ENCODE measurements around the gene COL4A4. TPM values are rescaled to one million over a fixed set of nuclear protein-coding genes. Genes with fewer than 3 reads are reported as not detected.

COL4A4 gene
- total RNA-seq, 1 donor from 2014 or later: 20.5 TPM

GRCh38 chr2:227035711-227036367, 128.2 kb downstream of the COL4A4 start:
- no peak for DNase-seq (ENCODE audit: low spot score in 2 of 2)

GRCh38 chr2:227033471-227034148, 130.4 kb downstream of the COL4A4 start:
- no peak for DNase-seq (ENCODE audit: low spot score in 2 of 2)
- intact Hi-C loops (cut with DNase I): no loop called here
- Histone ChIP-seq H3K27ac (no peak overlapping the region), H3K9me3 (no peaks in the 10 kb centered on the region), H3K4me1 (no peaks in the 10 kb centered on the region), H3K36me3 (peaks cover 0 to 2% of the 10 kb centered on the region in 2 donors), H3K4me3 (no peak overlapping the region), H3K27me3 (no peaks in the 10 kb centered on the region)
- peak in 2 of 3 experiments; percentile 14 to 26 for TF ChIP-seq CTCF (IDR thresholded peaks at IDR 0.05)

More at GRCh38 chr2:227035711-227036367, 128.2 kb downstream of the COL4A4 start:
- Histone ChIP-seq H3K27ac (no peak overlapping the region), H3K4me3 (no peak overlapping the region), H3K4me1 (no peaks in the 10 kb centered on the region), H3K36me3 (no peaks in the 10 kb centered on the region), H3K27me3 (no peaks in the 10 kb centered on the region), H3K9me3 (no peaks in the 10 kb centered on the region)
- TF ChIP-seq CTCF (IDR thresholded peaks at IDR 0.05): no peak
- intact Hi-C loops (cut with DNase I): no loop called here

- TF ChIP-seq CTCF (IDR thresholded peaks at IDR 0.05): no peak
- Histone ChIP-seq H3K36me3 (peaks cover 0 to 2% of the 10 kb centered on the region in 2 donors), H3K4me3 (no peak overlapping the region), H3K27ac (no peak overlapping the region), H3K9me3 (no peaks in the 10 kb centered on the region), H3K27me3 (no peaks in the 10 kb centered on the region), H3K4me1 (no peaks in the 10 kb centered on the region)
- DNase-seq (ENCODE audit: low spot score in 2 of 2): no peak
- intact Hi-C loops (cut with DNase I): no loop called here
These were observed 132.6 kb downstream of the COL4A4 start for GRCh38 chr2:227031379-227031778.

- DNase-seq (ENCODE audit: low spot score in 2 of 2): no peak
- Histone ChIP-seq H3K27ac (no peak overlapping the region), H3K4me3 (no peak overlapping the region), H3K27me3 (no peaks in the 10 kb centered on the region), H3K9me3 (no peaks in the 10 kb centered on the region), H3K36me3 (peaks cover 0 to 2% of the 10 kb centered on the region in 2 donors), H3K4me1 (no peaks in the 10 kb centered on the region)
- TF ChIP-seq CTCF (IDR thresholded peaks at IDR 0.05): no peak
- intact Hi-C loops (cut with DNase I): no loop called here
These were observed 133.2 kb downstream of the COL4A4 start for GRCh38 chr2:227030789-227031188.

GRCh38 chr2:227029426-227030105, 134.4 kb downstream of the COL4A4 start:
- no peak overlapping the region for H3K27ac ChIP-seq
- no peaks in the 10 kb centered on the region for H3K9me3 ChIP-seq
- peaks cover 0 to 2% of the 10 kb centered on the region in 2 donors for H3K36me3 ChIP-seq
- H3K4me1 ChIP-seq: no peaks in the 10 kb centered on the region
- intact Hi-C loops (cut with DNase I): no loop called here
- no peak for TF ChIP-seq CTCF (IDR thresholded peaks at IDR 0.05)
- H3K4me3 ChIP-seq: no peak overlapping the region
- DNase-seq (ENCODE audit: low spot score in 2 of 2): no peak
- no peaks in the 10 kb centered on the region for H3K27me3 ChIP-seq
